HFFc6 (cell line): ENCODE results near the gene RNPEPL1. TPM values are rescaled to one million over a fixed set of nuclear protein-coding genes. Genes with fewer than 3 reads are reported as not detected.

Experiments
- DNase-seq: peaks from one replicate; pipeline ENCODE4 v3.0.0-alpha.2; 2018
- H3K27ac Mint-ChIP-seq: 2 replicates; pipeline ENCODE4 v1.8.0; 2020; ENCODE audit warnings: mild to moderate bottlenecking, mixed read lengths
- H3K27me3 Mint-ChIP-seq: 2 replicates; pipeline ENCODE4 v1.8.0; 2021; ENCODE audit warnings: mild to moderate bottlenecking, moderate library complexity, mixed read lengths; ENCODE audit not compliant: insufficient read depth
- H3K36me3 Mint-ChIP-seq: 2 replicates; pipeline ENCODE4 v1.8.0; 2021; ENCODE audit warnings: low read depth, mixed read lengths
- H3K4me1 Mint-ChIP-seq: 2 replicates; pipeline ENCODE4 v1.8.0; 2020; ENCODE audit warnings: low read depth, mixed read lengths
- H3K4me3 Mint-ChIP-seq: 2 replicates; pipeline ENCODE4 v1.8.0; 2020; ENCODE audit warnings: mild to moderate bottlenecking, moderate library complexity, mixed read lengths
- H3K9me3 Mint-ChIP-seq: 2 replicates; pipeline ENCODE4 v1.8.0; 2020; ENCODE audit warnings: mild to moderate bottlenecking, mixed read lengths
- total RNA-seq, 6 experiments: library from RNA; stranded (reverse); fragmentation: NEBNext Ultra II Directional; extraction: Animal tissue kit (Norgen Biotek cat#: 25700); gene quantifications; 2 replicates in 1 of 6; 3 replicates in 5 of 6; pipeline ENCODE4 v1.2.3, GENCODE V29; 2021
- TF ChIP-seq, protein P1 (sequence below): fragments of 200-600 bp; sonication (generic); IDR thresholded peaks from 2 replicates; pipeline ENCODE4 v1.5.0; 2021; ENCODE audit warnings: antibody characterized with exemption, mild to moderate bottlenecking

RNPEPL1 gene
- total RNA-seq, 6 experiments from 2014 or later, result 36.9 to 48.5 (median 43.3) TPM

DNA sequence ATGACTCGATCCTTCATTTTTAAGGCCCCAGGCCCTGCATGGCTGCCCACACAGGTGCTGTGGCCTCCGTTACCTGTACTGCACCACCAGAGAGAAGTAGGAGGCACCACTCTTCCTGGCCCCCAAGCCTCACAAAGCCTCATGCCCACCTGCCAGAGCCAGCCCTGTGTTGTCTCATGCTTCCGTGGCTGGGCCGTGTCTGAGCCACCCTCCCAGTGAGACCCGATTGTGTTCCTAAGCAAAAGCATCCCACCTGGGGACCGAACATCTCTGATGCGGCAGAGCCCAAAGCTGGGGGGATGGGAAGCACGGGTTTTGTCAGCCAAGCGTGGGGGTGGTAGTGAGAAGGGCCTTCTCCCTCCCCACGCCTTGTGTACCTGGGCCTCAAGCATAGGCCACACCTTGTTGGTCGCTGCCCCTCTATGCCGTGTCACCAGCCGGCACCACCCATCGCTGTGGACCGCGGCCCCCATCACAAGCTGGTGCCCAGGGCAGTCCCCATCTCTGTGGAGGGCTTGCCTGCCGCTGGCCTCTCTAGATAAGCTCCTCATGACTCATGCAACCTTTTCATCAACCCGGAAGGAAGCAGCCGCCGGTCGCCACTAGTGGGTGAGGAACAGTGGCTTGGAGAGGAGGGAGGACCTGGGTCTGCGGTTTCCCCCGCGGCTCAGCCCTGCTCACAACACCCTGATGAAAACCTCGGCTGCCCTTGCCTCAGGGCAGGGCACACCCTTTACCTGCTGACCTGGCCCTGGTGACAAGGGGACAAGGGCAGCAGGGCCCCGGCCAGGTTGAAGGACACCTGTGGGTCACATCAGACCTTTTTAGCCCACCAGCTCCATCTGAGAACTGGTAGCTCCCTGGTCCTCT is 2.7 kb upstream of the RNPEPL1 start:
- peaks cover 60% of the 10 kb centered on the region for H3K4me1 Mint-ChIP-seq
- H3K27ac Mint-ChIP-seq, result peak overlapping the region; percentile 68; the same call in 1 of the 2 replicates
- peaks cover 2% of the 10 kb centered on the region; the same call in 1 of the 2 replicates for H3K27me3 Mint-ChIP-seq
- DNase-seq, result peak; percentile 57
- TF ChIP-seq, protein P1, sequence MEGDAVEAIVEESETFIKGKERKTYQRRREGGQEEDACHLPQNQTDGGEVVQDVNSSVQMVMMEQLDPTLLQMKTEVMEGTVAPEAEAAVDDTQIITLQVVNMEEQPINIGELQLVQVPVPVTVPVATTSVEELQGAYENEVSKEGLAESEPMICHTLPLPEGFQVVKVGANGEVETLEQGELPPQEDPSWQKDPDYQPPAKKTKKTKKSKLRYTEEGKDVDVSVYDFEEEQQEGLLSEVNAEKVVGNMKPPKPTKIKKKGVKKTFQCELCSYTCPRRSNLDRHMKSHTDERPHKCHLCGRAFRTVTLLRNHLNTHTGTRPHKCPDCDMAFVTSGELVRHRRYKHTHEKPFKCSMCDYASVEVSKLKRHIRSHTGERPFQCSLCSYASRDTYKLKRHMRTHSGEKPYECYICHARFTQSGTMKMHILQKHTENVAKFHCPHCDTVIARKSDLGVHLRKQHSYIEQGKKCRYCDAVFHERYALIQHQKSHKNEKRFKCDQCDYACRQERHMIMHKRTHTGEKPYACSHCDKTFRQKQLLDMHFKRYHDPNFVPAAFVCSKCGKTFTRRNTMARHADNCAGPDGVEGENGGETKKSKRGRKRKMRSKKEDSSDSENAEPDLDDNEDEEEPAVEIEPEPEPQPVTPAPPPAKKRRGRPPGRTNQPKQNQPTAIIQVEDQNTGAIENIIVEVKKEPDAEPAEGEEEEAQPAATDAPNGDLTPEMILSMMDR, result no peak
- H3K36me3 Mint-ChIP-seq, result peaks cover 5% of the 10 kb centered on the region
- no peak overlapping the region for H3K4me3 Mint-ChIP-seq
- no peaks in the 10 kb centered on the region for H3K9me3 Mint-ChIP-seq

DNA sequence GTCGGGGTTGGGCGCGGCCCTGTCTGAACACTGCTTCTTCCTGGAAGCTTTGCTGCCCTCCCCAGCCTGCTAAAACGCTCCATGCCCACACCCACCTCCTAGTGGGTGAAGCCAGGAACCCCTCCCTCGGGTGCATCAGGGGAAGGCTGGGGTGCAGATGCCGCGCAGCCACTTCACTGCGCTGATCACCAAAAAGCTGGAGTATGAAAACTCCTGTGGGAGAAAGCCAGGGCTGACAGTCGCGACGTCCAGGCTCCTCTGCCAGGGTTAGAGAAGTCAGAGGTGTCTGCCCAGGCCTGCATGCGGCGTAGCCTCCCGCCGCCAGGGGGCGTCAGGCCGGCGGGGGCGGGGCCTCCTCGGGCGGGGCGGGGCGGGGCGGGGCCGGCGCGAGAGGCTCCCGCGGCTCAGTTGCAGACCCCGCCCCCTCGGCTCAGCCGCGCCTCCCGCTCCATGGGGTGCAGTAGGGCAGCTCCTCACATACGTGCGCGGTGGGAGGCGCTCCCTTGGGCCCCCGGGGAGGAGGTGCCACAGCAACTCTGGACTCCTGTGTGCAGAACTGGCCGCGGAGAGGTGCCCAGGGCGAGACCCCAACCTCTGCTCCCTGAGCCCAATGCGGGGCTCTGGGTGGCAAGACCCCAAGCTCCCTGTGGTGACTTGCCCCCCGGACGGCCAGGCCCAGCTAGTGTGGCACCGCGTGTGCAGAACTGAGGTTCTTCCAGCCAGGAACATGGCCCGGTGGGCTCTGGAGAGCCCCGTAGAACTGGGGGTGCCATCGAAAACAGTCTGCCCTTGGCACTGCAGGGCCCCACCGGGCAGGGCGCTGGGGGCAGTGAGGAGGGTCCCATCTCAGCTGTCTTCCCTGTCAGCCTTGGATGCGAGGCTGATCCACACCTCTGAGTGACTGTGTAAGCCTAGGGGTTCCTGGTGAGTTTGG is 1.8 kb upstream of the RNPEPL1 start:
- peak overlapping the region; percentile 68 for H3K27ac Mint-ChIP-seq
- DNase-seq, result peak; percentile 62
- no peak overlapping the region; the same call in 1 of the 2 replicates for H3K4me3 Mint-ChIP-seq
- peaks cover 5% of the 10 kb centered on the region for H3K36me3 Mint-ChIP-seq
- H3K4me1 Mint-ChIP-seq, result peaks cover 56% of the 10 kb centered on the region
- peaks cover 2% of the 10 kb centered on the region; the same call in 1 of the 2 replicates for H3K27me3 Mint-ChIP-seq
- H3K9me3 Mint-ChIP-seq, result no peaks in the 10 kb centered on the region
- TF ChIP-seq, protein P1, result peak; percentile 99

DNA sequence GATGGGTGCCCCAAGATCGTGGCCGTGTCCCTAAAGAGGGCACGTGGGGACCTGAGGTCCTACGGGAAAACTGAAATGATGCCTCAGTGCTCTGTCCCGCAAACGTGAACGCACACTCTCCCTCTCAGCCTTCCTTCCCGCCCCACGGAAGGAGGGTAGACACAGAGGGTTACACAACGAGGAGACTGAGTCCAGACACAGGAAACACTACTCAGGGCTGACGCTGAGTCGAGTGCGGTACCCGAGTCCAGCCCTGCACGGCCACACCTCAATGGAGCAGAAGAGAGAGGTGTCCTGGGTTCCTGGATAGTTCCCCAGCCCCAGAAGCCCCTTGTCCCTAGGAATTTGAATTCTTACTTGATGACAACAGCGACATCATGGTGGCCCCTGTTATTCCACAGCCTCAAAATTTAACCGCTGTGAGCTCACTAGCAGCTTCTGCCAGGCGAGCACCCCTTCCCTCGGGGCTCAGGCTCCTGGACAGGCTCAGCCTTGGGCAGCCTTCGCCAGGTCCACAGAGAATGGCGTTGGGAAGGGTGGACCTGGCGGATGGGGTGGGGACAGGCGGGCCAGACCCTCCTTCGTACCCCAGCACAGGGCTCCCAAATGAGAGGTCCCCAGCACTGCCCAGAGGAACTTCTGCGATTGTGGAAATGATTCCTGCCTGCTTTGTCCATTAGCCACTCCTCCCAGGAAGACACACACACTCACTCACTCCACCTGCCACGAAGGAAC is 980 bp upstream of the RNPEPL1 start:
- H3K36me3 Mint-ChIP-seq, result peaks cover 5% of the 10 kb centered on the region
- no peak for DNase-seq
- peaks cover 48% of the 10 kb centered on the region for H3K4me1 Mint-ChIP-seq
- peak overlapping the region; percentile 67 for H3K27ac Mint-ChIP-seq
- peak overlapping the region; percentile 89 for H3K4me3 Mint-ChIP-seq
- no peaks in the 10 kb centered on the region for H3K9me3 Mint-ChIP-seq
- peaks cover 2% of the 10 kb centered on the region; the same call in 1 of the 2 replicates for H3K27me3 Mint-ChIP-seq
- TF ChIP-seq, protein P1, result no peak

DNA sequence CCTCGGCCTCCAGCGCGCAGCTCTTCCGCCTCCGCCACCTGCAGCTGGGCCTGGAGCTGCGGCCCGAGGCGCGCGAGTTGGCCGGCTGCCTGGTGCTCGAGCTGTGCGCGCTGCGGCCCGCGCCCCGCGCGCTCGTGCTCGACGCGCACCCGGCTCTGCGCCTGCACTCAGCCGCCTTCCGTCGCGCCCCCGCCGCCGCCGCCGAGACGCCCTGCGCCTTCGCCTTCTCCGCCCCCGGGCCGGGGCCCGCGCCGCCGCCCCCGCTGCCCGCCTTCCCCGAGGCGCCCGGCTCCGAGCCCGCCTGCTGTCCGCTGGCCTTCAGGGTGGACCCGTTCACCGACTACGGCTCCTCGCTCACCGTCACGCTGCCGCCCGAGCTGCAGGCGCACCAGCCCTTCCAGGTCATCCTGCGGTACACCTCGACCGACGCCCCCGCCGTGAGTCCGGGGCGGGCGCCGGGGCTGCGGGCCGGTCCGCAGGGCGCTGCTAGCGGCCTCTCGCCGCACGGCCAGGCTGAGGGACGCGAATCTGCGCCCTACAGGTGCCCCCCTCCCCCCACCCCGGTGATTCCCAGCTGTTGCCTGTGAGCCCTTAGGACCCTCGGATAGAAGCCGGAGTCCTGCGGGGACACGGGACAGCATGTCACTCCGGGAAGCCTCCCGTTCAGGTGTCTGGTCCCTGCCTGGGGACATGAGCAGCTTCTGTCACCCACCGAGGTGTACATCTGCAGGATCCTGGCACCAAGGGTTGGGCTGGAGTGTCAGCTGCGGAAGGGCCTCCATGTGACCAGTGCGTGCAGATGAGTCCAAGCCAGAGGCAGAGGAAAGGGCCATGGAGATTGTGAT is 616 bp downstream of the RNPEPL1 start:
- Mint-ChIP-seq H3K4me1 (peaks cover 39% of the 10 kb centered on the region), H3K27me3 (peaks cover 2% of the 10 kb centered on the region; the same call in 1 of the 2 replicates), H3K4me3 (peak overlapping the region; percentile 79), H3K27ac (no peak overlapping the region), H3K9me3 (no peaks in the 10 kb centered on the region), H3K36me3 (no peaks in the 10 kb centered on the region)
- peak; percentile 33 for DNase-seq
- TF ChIP-seq, protein P1, result no peak
